Umbilical cord (tissue), 2 donors: ENCODE results near the gene PPM1H. TPM values are rescaled to one million over a fixed set of nuclear protein-coding genes. Genes with fewer than 3 reads are reported as not detected.
"Not testable (repeated sequence)": the region's sequence is repeated elsewhere in the genome, so short reads cannot be mapped to it uniquely, and the experiment has no call there.

Source experiments
- DNase-seq: peaks from one replicate; pipeline ENCODE4 v3.0.0-alpha.2; 2015; ENCODE audit warnings: low spot score
- total RNA-seq: library from RNA; depleted of rRNA; stranded (reverse); fragments of >200 nt; gene quantifications from one replicate; pipeline ENCODE4 v1.2.3, GENCODE V29; 2014; ENCODE audit warnings: low replicate concordance; ENCODE audit not compliant: insufficient read depth

The PPM1H gene
- total RNA-seq, 1 donor from 2014 or later = 1.9 TPM

- no peak for DNase-seq
These were observed 12.4 kb upstream of the PPM1H start for GRCh38 chr12:62947364-62947763.

- DNase-seq = no peak
These were observed 8.9 kb upstream of the PPM1H start for GRCh38 chr12:62943779-62944395.

- DNase-seq = not testable (repeated sequence)
These were observed 7.4 kb upstream of the PPM1H start for GRCh38 chr12:62942316-62942715.

DNA sequence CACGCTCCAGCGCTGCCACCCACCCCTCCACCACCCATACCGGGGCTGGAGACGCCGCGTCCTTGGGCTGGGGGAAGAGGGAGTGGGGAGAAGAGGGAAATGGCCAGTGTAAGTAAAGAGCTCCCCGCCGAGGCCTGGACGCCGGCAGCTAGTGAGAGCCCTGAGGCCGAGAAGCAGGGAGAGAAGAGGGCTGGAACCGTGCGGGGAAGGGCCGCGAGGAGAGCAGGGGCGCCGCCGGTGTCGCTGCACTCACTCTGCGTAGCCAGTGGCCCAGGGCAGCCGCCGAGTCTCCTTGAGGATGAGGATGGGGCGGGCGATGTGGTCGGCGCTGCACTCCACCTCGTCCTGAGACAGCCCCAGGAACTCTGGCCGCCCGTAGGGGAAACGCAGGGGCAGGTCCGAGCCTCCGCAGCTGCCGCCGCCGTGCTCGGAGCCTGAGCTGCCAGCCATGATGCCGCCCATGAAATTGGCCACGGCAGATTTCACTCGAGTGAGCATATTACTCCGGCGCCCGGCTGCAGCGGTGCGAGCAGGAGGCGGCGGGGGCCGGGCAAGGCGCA is 631 bp downstream of the PPM1H start:
- peak; percentile 20 for DNase-seq

DNA sequence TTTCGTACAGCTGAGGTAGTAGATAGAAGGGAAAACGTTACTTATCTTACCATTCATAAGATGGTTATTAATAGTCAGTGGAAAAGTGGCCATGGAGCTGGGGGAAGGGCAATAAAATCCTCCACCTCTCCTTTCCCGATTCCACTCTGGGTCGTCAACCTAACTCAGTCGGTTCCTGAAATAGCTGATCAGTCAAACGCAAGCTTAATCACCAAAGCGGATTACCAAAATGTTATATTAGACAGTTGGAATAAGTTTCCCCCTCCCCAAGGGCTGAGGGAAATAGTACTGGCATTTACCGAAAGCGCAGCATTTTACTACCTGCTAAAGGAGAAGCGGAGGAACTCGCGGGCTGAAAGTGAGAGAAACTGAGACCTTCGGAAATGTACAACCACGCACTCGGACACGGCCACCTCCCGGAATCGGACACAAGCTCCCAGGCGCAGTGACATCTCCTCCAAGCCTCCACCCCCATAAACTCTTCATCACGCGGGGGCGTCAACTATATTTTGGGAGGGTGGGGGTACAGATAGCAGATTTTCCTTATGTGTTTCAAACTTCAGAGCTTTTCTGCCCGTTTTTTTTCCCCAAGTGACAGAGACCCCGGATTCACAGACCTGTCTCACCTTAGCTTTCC is 1.2 kb downstream of the PPM1H start:
- DNase-seq = no peak

DNA sequence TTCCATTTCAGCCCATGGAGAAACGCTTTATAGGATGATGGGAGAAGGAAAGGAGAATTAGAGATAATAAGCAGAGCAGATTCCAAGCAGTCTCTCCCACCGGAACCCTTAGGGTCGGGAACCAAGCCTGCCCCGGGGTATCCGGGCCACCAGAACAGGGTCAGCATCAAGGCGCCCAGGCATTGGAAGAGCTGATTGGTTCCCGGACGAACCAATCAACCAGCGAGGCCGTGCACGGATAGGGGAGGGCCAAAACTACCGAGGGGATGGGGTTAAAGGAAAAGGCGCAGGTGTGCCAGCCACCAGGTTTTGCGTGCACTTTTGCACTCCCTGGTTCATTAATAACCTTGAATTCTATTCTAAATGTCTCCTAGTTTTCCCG is 1.7 kb downstream of the PPM1H start:
- DNase-seq = no peak

GRCh38 chr12:62931477-62931876 is 3.5 kb downstream of the PPM1H start:
- no peak for DNase-seq

DNA sequence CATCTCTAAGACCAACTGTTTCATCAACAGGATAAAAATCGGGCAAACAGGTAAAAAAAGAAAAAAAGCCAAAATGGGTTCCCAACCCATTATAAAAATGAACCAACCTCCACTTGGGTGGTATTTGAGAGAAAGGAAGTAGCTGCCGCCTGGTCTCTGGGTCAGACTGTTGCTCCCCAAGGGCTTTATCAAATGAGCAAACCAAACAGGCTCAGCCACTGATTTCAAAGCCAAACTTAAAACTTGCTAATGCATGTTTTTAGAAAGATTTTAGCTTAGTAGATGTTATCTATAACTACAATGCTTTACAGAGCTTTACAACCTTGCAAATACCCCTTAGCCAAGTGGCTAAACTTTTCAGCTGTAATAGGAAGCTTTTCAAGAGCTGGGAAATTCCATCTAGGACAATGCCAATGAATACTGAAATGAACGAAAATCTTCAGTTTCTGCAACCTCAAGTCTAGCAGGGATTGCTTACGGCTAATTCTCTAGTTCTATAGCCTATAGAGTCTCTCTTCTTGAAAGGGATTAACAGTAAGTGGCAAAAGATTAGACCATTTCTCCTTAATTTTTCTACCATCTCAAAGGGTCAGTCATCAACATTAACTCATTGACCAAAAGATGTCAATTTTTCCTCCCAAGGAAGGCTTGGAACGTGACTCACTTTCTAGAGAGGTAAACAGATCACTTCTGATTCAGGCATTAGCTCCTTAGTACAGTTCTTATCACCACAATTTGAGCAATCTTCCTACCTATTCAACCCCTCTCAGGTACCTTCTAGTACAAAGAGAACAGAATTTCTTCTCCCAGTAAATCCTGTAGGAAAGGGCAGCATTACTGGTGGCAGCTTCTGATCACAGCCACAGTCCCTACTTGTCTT is 4.2 kb downstream of the PPM1H start:
- no peak for DNase-seq

DNA sequence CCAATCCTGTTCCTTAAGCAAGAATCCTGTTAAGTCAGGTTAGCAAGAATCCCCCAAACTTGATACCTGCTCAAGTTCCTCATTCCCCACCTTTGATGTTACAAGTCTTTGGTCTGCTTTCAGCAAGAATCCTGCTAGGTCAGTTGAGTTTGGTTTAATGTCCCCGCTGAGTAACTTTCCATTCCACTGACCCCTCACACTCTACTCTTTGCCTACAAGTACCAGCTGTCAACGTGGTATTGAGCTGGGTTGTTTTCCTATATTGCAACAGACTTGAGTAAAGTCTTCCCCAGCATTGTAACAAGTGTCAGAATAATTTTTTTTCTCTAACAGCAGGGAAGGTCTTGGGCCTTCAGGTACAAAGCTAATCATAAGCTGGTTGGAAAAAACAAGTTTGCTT is 6.3 kb downstream of the PPM1H start:
- no peak for DNase-seq

GRCh38 chr12:62925680-62926079 is 9.3 kb downstream of the PPM1H start:
- no peak for DNase-seq

GRCh38 chr12:62924084-62924483 is 10.9 kb downstream of the PPM1H start:
- no peak for DNase-seq

DNA sequence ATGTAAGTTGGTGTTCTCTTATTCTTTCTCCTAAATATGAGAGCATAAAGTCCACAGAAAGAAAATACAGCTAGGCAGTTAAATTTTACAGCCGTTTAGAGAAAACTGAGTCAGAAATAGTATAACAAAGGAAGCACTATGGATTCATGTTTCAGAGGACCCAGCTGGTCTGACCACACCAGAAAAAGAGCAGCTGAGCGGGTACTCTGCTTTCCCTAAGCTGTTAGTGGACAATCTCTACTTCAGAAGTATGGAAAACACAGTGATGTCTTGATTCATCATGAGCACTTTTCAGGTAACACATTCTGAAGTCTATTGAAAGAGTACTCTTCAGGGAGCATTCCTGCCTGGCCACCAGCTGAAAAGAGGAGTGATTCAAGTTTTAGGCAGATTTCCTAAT is 12.4 kb downstream of the PPM1H start:
- DNase-seq = no peak

DNA sequence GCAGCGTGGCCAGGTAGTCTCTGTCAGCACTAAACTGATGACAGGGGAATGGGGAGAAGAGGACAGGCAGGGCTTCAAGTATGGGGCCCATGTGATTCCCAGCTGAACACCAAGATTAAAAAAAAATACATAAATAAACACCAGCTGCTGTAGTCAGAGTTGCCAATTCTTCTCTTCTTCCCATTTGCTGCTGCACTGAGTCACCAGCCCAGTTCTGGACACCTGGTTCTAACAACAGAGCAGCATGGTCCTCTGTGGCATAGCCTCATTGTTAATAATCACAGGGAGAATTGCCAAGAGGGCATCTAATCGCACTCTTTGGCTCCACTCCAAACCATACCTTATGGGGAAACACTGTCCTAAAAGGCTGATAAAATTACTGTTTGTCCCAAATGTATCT is 15.1 kb downstream of the PPM1H start:
- no peak for DNase-seq

DNA sequence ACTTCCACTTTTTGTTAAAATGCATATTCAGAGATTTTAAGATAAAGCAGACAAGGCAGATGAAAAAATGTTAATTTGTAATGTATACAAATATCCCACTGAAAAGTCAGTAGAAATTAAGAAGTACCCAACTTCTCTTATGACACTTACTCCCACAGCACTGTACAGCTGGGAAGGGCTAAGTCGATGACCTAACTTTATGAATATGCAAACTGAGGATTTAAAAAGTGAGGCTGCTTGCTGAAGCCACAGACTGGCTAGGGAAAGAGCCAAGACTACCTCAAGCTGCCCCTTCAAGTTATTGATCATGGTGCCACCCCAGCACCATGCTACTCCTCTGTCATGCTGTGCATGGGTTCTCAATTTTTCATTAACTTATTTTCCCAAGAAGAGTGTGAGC is 17.0 kb downstream of the PPM1H start:
- DNase-seq = no peak

GRCh38 chr12:62916632-62917425 is 18.1 kb downstream of the PPM1H start:
- no peak for DNase-seq

- DNase-seq = no peak
These were observed 19.8 kb downstream of the PPM1H start for GRCh38 chr12:62915204-62915529.

GRCh38 chr12:62914443-62915203 is 20.3 kb downstream of the PPM1H start:
- DNase-seq = no peak

DNA sequence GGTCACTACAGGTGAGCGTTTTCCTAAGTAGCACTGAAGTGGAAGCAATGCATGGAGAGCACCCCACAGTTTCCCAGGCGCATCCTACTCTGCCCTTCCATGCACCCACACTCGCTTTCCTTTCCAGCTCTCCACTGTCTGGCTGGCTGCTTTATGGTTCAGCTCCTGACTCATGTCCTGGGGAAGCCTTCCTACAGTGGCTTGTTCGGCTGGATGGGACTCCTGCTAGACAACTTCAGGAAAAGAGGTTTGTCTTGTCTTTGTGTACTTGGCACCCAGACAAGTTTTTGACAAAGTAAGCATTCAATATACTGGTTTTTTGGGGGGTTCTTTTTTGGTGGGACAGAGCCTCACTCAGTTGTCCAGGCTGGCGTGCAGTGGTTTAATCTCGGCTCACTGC is 21.6 kb downstream of the PPM1H start:
- no peak for DNase-seq

GRCh38 chr12:62912644-62913043 is 22.3 kb downstream of the PPM1H start:
- DNase-seq = no peak

GRCh38 chr12:62911286-62911685 is 23.7 kb downstream of the PPM1H start:
- DNase-seq = no peak

DNA sequence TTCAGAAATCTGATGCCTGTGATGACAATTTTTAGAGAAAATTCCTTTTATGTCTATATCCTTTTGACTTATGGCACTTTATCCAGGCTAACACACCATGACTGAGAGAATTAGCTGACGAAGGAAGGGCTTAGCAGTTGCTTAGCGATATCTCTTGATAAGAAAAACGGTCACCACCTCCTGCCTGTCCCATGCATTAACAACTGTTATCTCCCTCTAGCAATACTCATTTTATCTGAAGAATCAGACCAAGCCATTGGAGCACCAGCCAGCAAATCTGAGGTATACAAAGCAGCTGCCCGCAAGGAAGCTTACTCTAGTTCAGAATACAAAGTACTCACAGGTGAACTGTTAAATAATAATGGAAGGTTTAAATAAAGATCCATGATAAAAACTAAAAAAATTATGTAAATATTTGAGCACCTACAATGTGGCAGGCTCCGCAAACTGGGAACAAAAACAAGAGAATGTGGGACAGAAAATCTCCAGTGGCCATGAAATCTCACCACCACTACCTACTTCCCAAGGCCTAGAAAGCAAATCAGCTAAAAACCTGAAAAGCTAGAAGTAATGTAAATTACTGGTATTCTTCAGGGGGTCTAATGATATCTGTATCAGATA is 24.3 kb downstream of the PPM1H start:
- no peak for DNase-seq
